SK-N-MC (cell line): ENCODE measurements around the gene SLC19A2.

Experiments used
- DNase-seq: peaks from one replicate; pipeline ENCODE4 v3.0.0-alpha.2; 2011; ENCODE audit warnings: low read depth, low spot score
- H3K27ac ChIP-seq: fragments of 200-600 bp; sonication (generic); 2 replicates; pipeline ENCODE4 v1.5.1; 2016; ENCODE audit warnings: mixed run types
- H3K36me3 ChIP-seq: fragments of 200-600 bp; sonication (generic); 2 replicates; pipeline ENCODE4 v1.6.1; 2017; ENCODE audit warnings: antibody characterized with exemption, low read length, mixed read lengths; ENCODE audit not compliant: insufficient read depth
- H3K4me3 ChIP-seq: fragments of 200-600 bp; sonication (generic); 2 replicates; pipeline ENCODE4 v1.5.1; 2016
- H3K9ac ChIP-seq: fragments of 200-600 bp; sonication (generic); 2 replicates; pipeline ENCODE4 v1.8.0; 2017; ENCODE audit warnings: mixed run types, mixed read lengths; ENCODE audit not compliant: insufficient read length
- H3K9me3 ChIP-seq: fragments of 200-600 bp; sonication (generic); 2 replicates; pipeline ENCODE4 v1.6.1; 2017; ENCODE audit warnings: low read depth, mild to moderate bottlenecking, antibody characterized with exemption, low read length, moderate library complexity, mixed read lengths
- EZH2 ChIP-seq: fragments of 200-600 bp; sonication (generic); IDR thresholded peaks from one replicate; pipeline ENCODE4 v1.6.1; 2017; ENCODE audit warnings: antibody characterized with exemption
- FOXP2 ChIP-seq: optimal IDR thresholded peaks from 2 replicates; pipeline ENCODE3; 2011; ENCODE audit warnings: mild to moderate bottlenecking, moderate library complexity; ENCODE audit not compliant: insufficient read depth; ENCODE audit errors: extremely low read length, control extremely low read depth
- POLR2AphosphoS5 ChIP-seq: IDR thresholded peaks from 2 replicates; pipeline ENCODE4 v1.6.1; 2012; ENCODE audit warnings: mild to moderate bottlenecking, low read depth, low read length, borderline replicate concordance

The SLC19A2 gene

DNA sequence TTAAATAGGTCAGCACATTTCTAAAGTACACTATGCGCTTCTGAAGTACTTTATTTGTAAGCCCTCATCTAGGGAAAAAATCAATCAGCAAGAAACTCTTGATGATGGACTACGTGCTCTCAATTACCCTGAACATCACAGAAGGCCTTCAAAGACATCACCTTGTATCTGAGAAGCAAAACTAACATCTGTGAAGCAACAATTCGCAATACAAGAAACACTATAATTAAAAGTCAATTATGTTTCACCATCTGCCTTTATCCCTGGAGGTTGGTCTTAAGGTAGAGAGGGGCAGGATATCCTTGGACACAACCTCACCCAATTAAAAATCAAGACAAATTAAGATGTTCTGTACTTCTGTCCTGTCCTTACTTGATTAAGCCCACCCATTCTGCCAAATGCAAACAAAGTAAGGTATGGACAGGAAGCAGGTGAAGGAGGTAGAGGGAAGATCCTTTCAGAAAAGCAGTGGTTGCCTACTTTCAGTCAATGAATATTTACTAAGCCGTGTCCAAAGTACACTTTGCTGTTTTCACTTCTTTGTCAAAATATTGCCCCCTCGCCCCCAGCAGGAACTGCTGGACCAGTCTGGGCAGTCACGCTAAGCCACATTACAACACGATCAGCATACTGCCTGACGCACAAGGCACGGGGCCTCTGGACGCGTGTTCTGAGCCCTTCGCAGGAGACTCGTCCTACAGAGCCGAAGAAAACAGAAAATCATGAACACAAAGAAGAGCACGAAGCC, 887 bp downstream of the SLC19A2 start:
- Histone ChIP-seq H3K27ac (no peak overlapping the region), H3K4me3 (peak overlapping the region; percentile 95), H3K9ac (peak overlapping the region; percentile 82), H3K9me3 (no peaks in the 10 kb centered on the region), H3K36me3 (no peaks in the 10 kb centered on the region)
- no peak for DNase-seq
- TF ChIP-seq EZH2 (no peak), FOXP2 (no peak), POLR2AphosphoS5 (no peak)

GRCh38 chr1:169484101-169484500, 1.6 kb downstream of the SLC19A2 start:
- no peak for TF ChIP-seq FOXP2
- TF ChIP-seq EZH2: no peak
- TF ChIP-seq POLR2AphosphoS5: no peak
- H3K27ac ChIP-seq: no peak overlapping the region
- no peak for DNase-seq
- H3K4me3 ChIP-seq: peak overlapping the region; percentile 95; the same call in 1 of the 2 replicates
- H3K36me3 ChIP-seq: no peaks in the 10 kb centered on the region
- H3K9me3 ChIP-seq: no peaks in the 10 kb centered on the region
- no peak overlapping the region for H3K9ac ChIP-seq

DNA sequence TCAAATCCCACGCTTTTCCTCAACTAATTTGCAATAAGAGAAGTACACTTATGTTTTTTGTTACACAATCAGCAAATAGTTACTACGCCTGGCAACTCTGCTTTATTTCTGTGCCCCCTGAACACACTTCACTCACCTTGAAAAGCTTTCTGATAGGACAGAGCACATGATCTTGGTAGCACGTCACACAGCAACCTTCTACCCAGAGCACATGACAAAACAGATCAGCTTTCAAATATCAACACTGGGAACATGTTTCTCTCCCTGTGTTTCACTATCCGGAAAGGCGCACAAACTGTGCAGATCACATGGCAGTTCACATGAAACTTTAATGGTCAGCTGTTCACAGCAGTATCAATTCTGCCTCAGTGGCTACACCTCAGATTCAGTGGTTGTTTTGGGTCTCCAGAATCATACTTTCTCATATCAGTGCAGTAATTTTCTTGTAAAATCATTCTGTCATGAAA, 2.2 kb downstream of the SLC19A2 start:
- DNase-seq: no peak
- Histone ChIP-seq H3K9me3 (no peaks in the 10 kb centered on the region), H3K27ac (no peak overlapping the region), H3K4me3 (no peak overlapping the region; the same call in 1 of the 2 replicates), H3K36me3 (no peaks in the 10 kb centered on the region), H3K9ac (no peak overlapping the region)
- TF ChIP-seq FOXP2: no peak
- TF ChIP-seq EZH2: no peak
- no peak for TF ChIP-seq POLR2AphosphoS5

DNA sequence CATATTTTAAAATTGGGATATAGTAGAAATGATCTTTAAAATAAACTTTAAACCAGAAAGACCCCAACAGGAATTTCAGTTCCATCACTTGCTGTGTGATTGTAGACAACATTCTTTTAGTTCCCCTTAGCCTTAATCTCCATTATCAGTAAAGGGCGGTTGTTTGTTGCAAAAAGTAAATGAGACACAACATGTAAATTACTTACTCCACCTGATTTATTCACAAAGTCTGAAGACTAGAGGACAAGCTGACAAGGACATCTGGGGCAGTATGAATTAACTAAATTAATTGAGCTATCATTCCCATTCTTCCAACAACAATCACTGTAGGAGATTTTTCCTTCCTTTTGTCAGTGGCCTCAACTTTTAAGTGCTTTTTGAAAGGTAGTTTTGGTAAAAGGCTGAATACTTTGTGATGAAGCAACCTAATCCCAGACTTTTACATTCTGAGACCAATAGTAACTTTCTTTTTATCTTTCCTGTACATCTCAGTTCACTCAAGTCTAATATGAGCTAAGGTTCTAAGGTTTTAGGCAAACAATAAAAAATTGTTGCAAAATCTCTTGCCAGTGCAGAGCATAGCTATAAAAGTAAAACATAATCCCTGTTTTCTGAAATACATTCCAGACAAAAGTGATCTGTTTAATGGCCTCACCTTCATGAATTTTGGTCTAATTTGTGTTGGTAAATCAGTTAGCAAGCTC, 6.2 kb downstream of the SLC19A2 start:
- no peak for DNase-seq
- no peaks in the 10 kb centered on the region for H3K36me3 ChIP-seq
- no peak overlapping the region for H3K4me3 ChIP-seq
- H3K27ac ChIP-seq: no peak overlapping the region
- no peaks in the 10 kb centered on the region for H3K9me3 ChIP-seq
- no peak for TF ChIP-seq POLR2AphosphoS5
- no peak for TF ChIP-seq EZH2
- TF ChIP-seq FOXP2: no peak
- H3K9ac ChIP-seq: no peak overlapping the region

GRCh38 chr1:169478094-169478672, 7.6 kb downstream of the SLC19A2 start:
- no peak overlapping the region for H3K27ac ChIP-seq
- H3K9me3 ChIP-seq: no peaks in the 10 kb centered on the region
- TF ChIP-seq POLR2AphosphoS5 (no peak), EZH2 (no peak), FOXP2 (no peak)
- H3K36me3 ChIP-seq: no peaks in the 10 kb centered on the region
- DNase-seq: no peak
- no peak overlapping the region for H3K4me3 ChIP-seq
- no peak overlapping the region for H3K9ac ChIP-seq

GRCh38 chr1:169475806-169476387, 9.8 kb downstream of the SLC19A2 start:
- Histone ChIP-seq H3K9me3 (no peaks in the 10 kb centered on the region), H3K4me3 (no peak overlapping the region), H3K27ac (no peak overlapping the region), H3K36me3 (no peaks in the 10 kb centered on the region), H3K9ac (no peak overlapping the region)
- no peak for TF ChIP-seq POLR2AphosphoS5
- TF ChIP-seq EZH2: no peak
- no peak for TF ChIP-seq FOXP2
- no peak for DNase-seq

- TF ChIP-seq FOXP2 (no peak), POLR2AphosphoS5 (no peak), EZH2 (no peak)
- H3K27ac ChIP-seq: no peak overlapping the region
- no peaks in the 10 kb centered on the region for H3K36me3 ChIP-seq
- DNase-seq: no peak
- no peak overlapping the region for H3K4me3 ChIP-seq
- H3K9me3 ChIP-seq: no peaks in the 10 kb centered on the region
- H3K9ac ChIP-seq: no peak overlapping the region
These were observed 11.3 kb downstream of the SLC19A2 start for GRCh38 chr1:169474302-169474995.

- DNase-seq: no peak
- no peak overlapping the region for H3K27ac ChIP-seq
These were observed 12.4 kb downstream of the SLC19A2 start for GRCh38 chr1:169473347-169473746.

More at GRCh38 chr1:169473347-169473746, 12.4 kb downstream of the SLC19A2 start:
- Histone ChIP-seq H3K9me3 (no peaks in the 10 kb centered on the region), H3K36me3 (no peaks in the 10 kb centered on the region), H3K4me3 (no peak overlapping the region), H3K9ac (no peak overlapping the region)
- TF ChIP-seq EZH2 (no peak), FOXP2 (no peak), POLR2AphosphoS5 (no peak)
